NCI-H82 treated with DMSO at 0.1 percent for 48 hours (cell line): ENCODE measurements around the gene POLR2C.

Experiments
- DNase-seq: peaks from one replicate; lab custom pipeline; 2025; ENCODE audit not compliant: unreplicated experiment; lab: John Stamatoyannopoulos, UW

POLR2C gene

GRCh38 chr16:57500578-57501111 is 38.2 kb downstream of the POLR2C start:
- no peak for DNase-seq

- no peak for DNase-seq
Observed at GRCh38 chr16:57501492-57501891, 39.0 kb downstream of the POLR2C start.

GRCh38 chr16:57502048-57502775 is 39.7 kb downstream of the POLR2C start:
- no peak for DNase-seq

GRCh38 chr16:57503366-57503765 is 40.9 kb downstream of the POLR2C start:
- no peak for DNase-seq

- DNase-seq = no peak
Observed at GRCh38 chr16:57504001-57504400, 41.5 kb downstream of the POLR2C start.

GRCh38 chr16:57504491-57504890 is 42.0 kb downstream of the POLR2C start:
- no peak for DNase-seq

- DNase-seq = no peak
Observed at GRCh38 chr16:57505169-57505568, 42.7 kb downstream of the POLR2C start.

- no peak for DNase-seq
Observed at GRCh38 chr16:57507136-57508034, 44.9 kb downstream of the POLR2C start.

- no peak for DNase-seq
Observed at GRCh38 chr16:57508035-57508425, 45.6 kb downstream of the POLR2C start.

GRCh38 chr16:57509231-57509923 is 46.9 kb downstream of the POLR2C start:
- no peak for DNase-seq

- DNase-seq = no peak
Observed at GRCh38 chr16:57510016-57510871, 47.8 kb downstream of the POLR2C start.

- no peak for DNase-seq
Observed at GRCh38 chr16:57512296-57513001, 50.0 kb downstream of the POLR2C start.

GRCh38 chr16:57513371-57514102 is 51.1 kb downstream of the POLR2C start:
- DNase-seq = no peak

- DNase-seq = no peak
Observed at GRCh38 chr16:57514371-57514770, 51.9 kb downstream of the POLR2C start.

GRCh38 chr16:57514791-57515600 is 52.5 kb downstream of the POLR2C start:
- DNase-seq = no peak

GRCh38 chr16:57516176-57516725 is 53.8 kb downstream of the POLR2C start:
- no peak for DNase-seq

GRCh38 chr16:57516773-57517172 is 54.3 kb downstream of the POLR2C start:
- no peak for DNase-seq
